HL-60 (cell line): ENCODE results near the gene NBPF3.

ENCODE experiments used
- TF ChIP-seq, protein P1 (sequence below): IDR thresholded peaks from 2 replicates; pipeline ENCODE4 v1.6.1; 2012; ENCODE audit warnings: low read depth; ENCODE audit not compliant: insufficient replicate concordance
- TF ChIP-seq, protein P2 (sequence below): IDR thresholded peaks from one replicate; pipeline ENCODE4 v1.5.1; 2011; ENCODE audit warnings: low read length, control low read depth, inconsistent platforms; ENCODE audit not compliant: insufficient read depth

DNA sequence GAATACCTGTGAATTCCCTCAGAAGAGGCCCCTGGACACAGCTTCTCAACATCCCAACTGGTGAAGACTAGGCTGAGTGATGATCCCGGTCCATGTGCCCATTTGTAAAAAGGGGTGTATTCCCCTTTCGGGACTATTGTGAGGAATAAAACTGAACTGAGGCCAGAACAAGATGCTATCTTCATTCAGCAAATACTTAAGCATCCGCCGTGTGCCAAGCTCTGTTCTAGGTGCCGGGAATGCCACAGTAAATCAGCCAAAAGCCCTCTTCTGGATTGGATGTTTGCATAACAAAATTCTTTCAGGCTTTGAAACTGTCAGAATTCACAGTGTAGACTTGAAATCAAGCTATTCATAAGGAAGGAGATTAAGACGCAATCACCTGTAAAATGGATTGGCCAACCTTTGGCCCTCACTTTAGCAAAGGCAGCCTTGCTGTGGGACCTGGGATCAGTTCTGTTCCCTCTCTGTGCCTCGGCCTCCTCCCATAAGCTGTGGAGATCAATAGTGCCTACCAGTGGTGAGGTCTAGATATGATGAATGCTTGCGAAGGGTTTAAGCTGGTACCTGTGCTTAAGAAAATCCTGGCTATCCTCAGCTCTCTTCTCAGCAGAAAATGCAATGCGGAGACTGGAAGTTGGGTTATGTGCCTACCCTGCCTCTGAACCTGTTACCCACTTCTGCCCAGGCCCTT, 71.1 kb downstream of the NBPF3 start:
- TF ChIP-seq, protein P1, sequence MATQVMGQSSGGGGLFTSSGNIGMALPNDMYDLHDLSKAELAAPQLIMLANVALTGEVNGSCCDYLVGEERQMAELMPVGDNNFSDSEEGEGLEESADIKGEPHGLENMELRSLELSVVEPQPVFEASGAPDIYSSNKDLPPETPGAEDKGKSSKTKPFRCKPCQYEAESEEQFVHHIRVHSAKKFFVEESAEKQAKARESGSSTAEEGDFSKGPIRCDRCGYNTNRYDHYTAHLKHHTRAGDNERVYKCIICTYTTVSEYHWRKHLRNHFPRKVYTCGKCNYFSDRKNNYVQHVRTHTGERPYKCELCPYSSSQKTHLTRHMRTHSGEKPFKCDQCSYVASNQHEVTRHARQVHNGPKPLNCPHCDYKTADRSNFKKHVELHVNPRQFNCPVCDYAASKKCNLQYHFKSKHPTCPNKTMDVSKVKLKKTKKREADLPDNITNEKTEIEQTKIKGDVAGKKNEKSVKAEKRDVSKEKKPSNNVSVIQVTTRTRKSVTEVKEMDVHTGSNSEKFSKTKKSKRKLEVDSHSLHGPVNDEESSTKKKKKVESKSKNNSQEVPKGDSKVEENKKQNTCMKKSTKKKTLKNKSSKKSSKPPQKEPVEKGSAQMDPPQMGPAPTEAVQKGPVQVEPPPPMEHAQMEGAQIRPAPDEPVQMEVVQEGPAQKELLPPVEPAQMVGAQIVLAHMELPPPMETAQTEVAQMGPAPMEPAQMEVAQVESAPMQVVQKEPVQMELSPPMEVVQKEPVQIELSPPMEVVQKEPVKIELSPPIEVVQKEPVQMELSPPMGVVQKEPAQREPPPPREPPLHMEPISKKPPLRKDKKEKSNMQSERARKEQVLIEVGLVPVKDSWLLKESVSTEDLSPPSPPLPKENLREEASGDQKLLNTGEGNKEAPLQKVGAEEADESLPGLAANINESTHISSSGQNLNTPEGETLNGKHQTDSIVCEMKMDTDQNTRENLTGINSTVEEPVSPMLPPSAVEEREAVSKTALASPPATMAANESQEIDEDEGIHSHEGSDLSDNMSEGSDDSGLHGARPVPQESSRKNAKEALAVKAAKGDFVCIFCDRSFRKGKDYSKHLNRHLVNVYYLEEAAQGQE: no peak
- TF ChIP-seq, protein P2, sequence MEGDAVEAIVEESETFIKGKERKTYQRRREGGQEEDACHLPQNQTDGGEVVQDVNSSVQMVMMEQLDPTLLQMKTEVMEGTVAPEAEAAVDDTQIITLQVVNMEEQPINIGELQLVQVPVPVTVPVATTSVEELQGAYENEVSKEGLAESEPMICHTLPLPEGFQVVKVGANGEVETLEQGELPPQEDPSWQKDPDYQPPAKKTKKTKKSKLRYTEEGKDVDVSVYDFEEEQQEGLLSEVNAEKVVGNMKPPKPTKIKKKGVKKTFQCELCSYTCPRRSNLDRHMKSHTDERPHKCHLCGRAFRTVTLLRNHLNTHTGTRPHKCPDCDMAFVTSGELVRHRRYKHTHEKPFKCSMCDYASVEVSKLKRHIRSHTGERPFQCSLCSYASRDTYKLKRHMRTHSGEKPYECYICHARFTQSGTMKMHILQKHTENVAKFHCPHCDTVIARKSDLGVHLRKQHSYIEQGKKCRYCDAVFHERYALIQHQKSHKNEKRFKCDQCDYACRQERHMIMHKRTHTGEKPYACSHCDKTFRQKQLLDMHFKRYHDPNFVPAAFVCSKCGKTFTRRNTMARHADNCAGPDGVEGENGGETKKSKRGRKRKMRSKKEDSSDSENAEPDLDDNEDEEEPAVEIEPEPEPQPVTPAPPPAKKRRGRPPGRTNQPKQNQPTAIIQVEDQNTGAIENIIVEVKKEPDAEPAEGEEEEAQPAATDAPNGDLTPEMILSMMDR: peak; percentile 13
